ENCODE data around the gene ZDHHC11B. TPM values are rescaled to one million over a fixed set of nuclear protein-coding genes. Genes with fewer than 3 reads are reported as not detected.
A peak's percentile ranks its signal among the peaks of the same experiment; 100 is the strongest.
"Not testable (repeated sequence)": the region's sequence is repeated elsewhere in the genome, so short reads cannot be mapped to it uniquely, and the experiment has no call there.

ZDHHC11B gene
- total RNA-seq, 5 donors from 2014 or later (not counting 1 experiment from before 2014, with no cell fraction given): 2.1 to 20.6 (median 3.6) TPM

DNA sequence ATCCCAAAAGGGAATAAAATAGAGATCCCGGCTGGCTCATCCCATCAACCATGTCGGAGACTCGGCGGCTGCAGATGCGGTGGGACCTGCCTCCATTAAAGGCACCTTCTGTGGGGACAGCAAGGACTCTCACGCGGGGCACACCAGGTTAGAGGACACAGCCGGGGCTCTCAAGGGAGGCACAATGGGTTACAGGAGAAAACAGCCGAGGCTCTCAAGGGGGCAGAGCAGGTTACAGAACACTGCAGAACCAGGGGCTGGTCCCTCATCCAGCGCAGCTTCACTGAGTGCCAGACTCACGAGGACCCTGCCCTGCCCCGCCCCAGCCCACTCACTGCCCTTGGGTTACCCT is 98.4 kb downstream of the ZDHHC11B start:
- H3K9me3 ChIP-seq; H3K4me3 ChIP-seq (ENCODE audit: control insufficient read depth in 1 of 2, extremely low read depth in 1 of 2, low read length in 1 of 2); H3K4me3 Mint-ChIP-seq; H3K36me3 ChIP-seq (ENCODE audit: control insufficient read depth in 2 of 2, extremely low read depth in 1 of 2, insufficient read depth in 1 of 2, low read length in 1 of 2); H3K9me3 Mint-ChIP-seq; H3K36me3 Mint-ChIP-seq; H3K4me1 ChIP-seq (ENCODE audit: control insufficient read depth in 1 of 2, extremely low read depth in 1 of 2, insufficient read depth in 2 of 2, low read length in 2 of 2); POLR2A ChIA-PET; H3K27ac Mint-ChIP-seq; DNase-seq; H3K27me3 Mint-ChIP-seq; ATAC-seq (replicated peaks in 1 of 4); H3K4me1 Mint-ChIP-seq; H3K27ac ChIP-seq (ENCODE audit: low read length); CTCF ChIA-PET: not testable (repeated sequence)
- WGBS (ENCODE audit: insufficient coverage): no CpG with 5 or more reads among the region's 12 CpGs
- peaks cover 0 to 30% of the 10 kb centered on the region in 2 experiments for H3K27me3 ChIP-seq (replicated peaks in 1 of 2; ENCODE audit: control insufficient read depth in 2 of 2, extremely low read depth in 1 of 2, insufficient read depth in 2 of 2, low read length in 1 of 2)

- POLR2A ChIA-PET: no interaction called here
- CTCF ChIA-PET: no interaction called here
- Histone ChIP-seq H3K4me3 (ENCODE audit: control insufficient read depth in 1 of 2, extremely low read depth in 1 of 2, low read length in 1 of 2) (no peak overlapping the region), H3K4me1 (ENCODE audit: control insufficient read depth in 1 of 2, extremely low read depth in 1 of 2, insufficient read depth in 2 of 2, low read length in 2 of 2) (no peaks in the 10 kb centered on the region), H3K36me3 (ENCODE audit: control insufficient read depth in 2 of 2, extremely low read depth in 1 of 2, insufficient read depth in 1 of 2, low read length in 1 of 2) (no peaks in the 10 kb centered on the region), H3K27ac (ENCODE audit: low read length) (no peak overlapping the region), H3K9me3 (no peaks in the 10 kb centered on the region), H3K27me3 (replicated peaks in 1 of 2; ENCODE audit: control insufficient read depth in 2 of 2, extremely low read depth in 1 of 2, insufficient read depth in 2 of 2, low read length in 1 of 2) (peaks cover 0 to 30% of the 10 kb centered on the region in 2 experiments)
- H3K27ac Mint-ChIP-seq: no peak overlapping the region
- H3K9me3 Mint-ChIP-seq: no peaks in the 10 kb centered on the region
- peak in 1 of 4 experiments; percentile 13 for ATAC-seq (replicated peaks in 1 of 4)
- no peaks in the 10 kb centered on the region for H3K36me3 Mint-ChIP-seq
- peaks cover 0 to 6% of the 10 kb centered on the region in 2 donors for H3K27me3 Mint-ChIP-seq
- DNase-seq: peak in 1 of 35 experiments; percentile 4
- no peaks in the 10 kb centered on the region for H3K4me1 Mint-ChIP-seq
- no peak overlapping the region for H3K4me3 Mint-ChIP-seq
- 89% methylated on average over 12 of the region's 24 CpGs for WGBS (ENCODE audit: insufficient coverage)
Measured at GRCh38 chr5:685262-686171, 99.0 kb downstream of the ZDHHC11B start.

DNA sequence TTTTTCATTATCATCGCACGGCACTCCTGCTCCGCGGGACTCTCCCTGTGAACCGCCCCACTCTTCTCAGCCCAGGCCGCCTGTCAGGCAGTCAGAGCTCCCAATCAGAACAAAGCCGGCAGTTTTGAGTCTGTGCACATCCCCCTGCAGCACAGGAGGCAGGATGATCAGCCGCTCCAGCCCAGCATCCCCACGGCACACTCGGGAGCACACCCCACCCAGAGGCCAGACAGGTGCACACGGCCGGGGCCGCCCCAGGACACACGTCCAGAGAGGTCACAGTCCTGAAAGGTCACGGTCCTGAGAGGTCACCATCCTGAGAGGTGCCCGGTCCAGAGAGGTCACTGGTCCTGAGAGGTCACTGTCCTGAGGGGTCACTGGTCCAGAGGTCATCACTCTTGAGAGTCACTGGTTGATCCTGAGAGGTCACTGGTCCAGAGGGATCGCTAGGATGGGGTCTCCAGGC is 99.7 kb downstream of the ZDHHC11B start:
- Mint-ChIP-seq H3K9me3 (no peaks in the 10 kb centered on the region), H3K27ac (no peak overlapping the region), H3K4me1 (no peaks in the 10 kb centered on the region), H3K4me3 (no peak overlapping the region), H3K27me3 (peaks cover 0 to 6% of the 10 kb centered on the region in 2 donors), H3K36me3 (no peaks in the 10 kb centered on the region)
- Histone ChIP-seq H3K4me3 (ENCODE audit: control insufficient read depth in 1 of 2, extremely low read depth in 1 of 2, low read length in 1 of 2) (no peak overlapping the region), H3K36me3 (ENCODE audit: control insufficient read depth in 2 of 2, extremely low read depth in 1 of 2, insufficient read depth in 1 of 2, low read length in 1 of 2) (no peaks in the 10 kb centered on the region), H3K9me3 (no peaks in the 10 kb centered on the region), H3K4me1 (ENCODE audit: control insufficient read depth in 1 of 2, extremely low read depth in 1 of 2, insufficient read depth in 2 of 2, low read length in 2 of 2) (no peaks in the 10 kb centered on the region), H3K27me3 (replicated peaks in 1 of 2; ENCODE audit: control insufficient read depth in 2 of 2, extremely low read depth in 1 of 2, insufficient read depth in 2 of 2, low read length in 1 of 2) (peaks cover 0 to 30% of the 10 kb centered on the region in 2 experiments), H3K27ac (ENCODE audit: low read length) (no peak overlapping the region)
- POLR2A ChIA-PET: no interaction called here
- WGBS (ENCODE audit: insufficient coverage): 88% methylated on average over 16 of the region's 17 CpGs
- ATAC-seq (replicated peaks in 1 of 4) (no peak), DNase-seq (peak in 1 of 35 experiments; percentile 4)
- CTCF ChIA-PET: no interaction called here

GRCh38 chr5:683551-684481 is 100.7 kb downstream of the ZDHHC11B start:
- ATAC-seq (replicated peaks in 1 of 4): no peak
- Histone ChIP-seq H3K27ac (ENCODE audit: low read length) (no peak overlapping the region), H3K4me3 (ENCODE audit: control insufficient read depth in 1 of 2, extremely low read depth in 1 of 2, low read length in 1 of 2) (no peak overlapping the region), H3K9me3 (no peaks in the 10 kb centered on the region), H3K36me3 (ENCODE audit: control insufficient read depth in 2 of 2, extremely low read depth in 1 of 2, insufficient read depth in 1 of 2, low read length in 1 of 2) (no peaks in the 10 kb centered on the region), H3K27me3 (replicated peaks in 1 of 2; ENCODE audit: control insufficient read depth in 2 of 2, extremely low read depth in 1 of 2, insufficient read depth in 2 of 2, low read length in 1 of 2) (peaks cover 0 to 30% of the 10 kb centered on the region in 2 experiments), H3K4me1 (ENCODE audit: control insufficient read depth in 1 of 2, extremely low read depth in 1 of 2, insufficient read depth in 2 of 2, low read length in 2 of 2) (no peaks in the 10 kb centered on the region)
- Mint-ChIP-seq H3K4me1 (no peaks in the 10 kb centered on the region), H3K9me3 (no peaks in the 10 kb centered on the region), H3K27me3 (peaks cover 0 to 6% of the 10 kb centered on the region in 2 donors), H3K27ac (no peak overlapping the region), H3K36me3 (no peaks in the 10 kb centered on the region), H3K4me3 (no peak overlapping the region)
- WGBS (ENCODE audit: insufficient coverage): 81% methylated on average over 28 of the region's 30 CpGs
- POLR2A ChIA-PET: no interaction called here
- CTCF ChIA-PET: no interaction called here
- DNase-seq: peak in 1 of 35 experiments; percentile 4

DNA sequence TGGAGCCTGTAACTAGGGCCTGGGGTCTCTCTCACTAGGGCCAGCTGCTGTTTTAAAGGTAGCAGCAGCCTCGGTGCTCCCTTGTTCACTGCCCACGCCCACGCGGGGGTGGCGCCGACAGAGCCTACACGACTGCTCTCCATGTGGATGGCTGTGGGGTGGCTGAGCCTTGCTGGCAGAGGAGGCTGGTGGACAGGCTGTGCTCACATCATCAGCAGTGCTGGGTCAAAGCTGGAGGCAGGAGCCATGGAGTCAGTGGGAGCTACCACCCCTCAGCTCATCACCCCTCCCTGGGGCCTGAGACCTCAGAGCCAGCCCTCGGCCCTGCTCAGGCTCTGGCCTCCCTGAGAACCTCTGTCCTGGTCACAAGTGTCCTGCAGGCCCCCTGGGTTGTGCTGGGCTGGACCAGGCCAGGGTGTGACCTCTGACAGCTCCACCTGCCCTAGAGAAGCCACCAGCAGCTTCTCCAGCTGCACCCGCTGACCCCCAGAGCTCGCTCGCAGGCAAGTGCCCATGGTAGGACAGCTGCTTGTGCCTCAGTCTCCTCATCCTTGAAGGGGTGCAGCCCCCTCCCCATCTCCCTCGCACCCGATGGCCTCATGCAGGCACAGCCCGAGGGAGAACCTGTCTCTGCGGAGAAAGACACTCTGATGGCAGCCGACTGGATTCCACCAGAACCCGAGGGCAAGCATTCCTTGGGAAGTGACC is 101.7 kb downstream of the ZDHHC11B start:
- DNase-seq; H3K4me3 ChIP-seq (ENCODE audit: control insufficient read depth in 1 of 2, extremely low read depth in 1 of 2, low read length in 1 of 2); H3K27ac Mint-ChIP-seq; POLR2A ChIA-PET; H3K4me1 Mint-ChIP-seq; ATAC-seq (replicated peaks in 1 of 4); H3K27ac ChIP-seq (ENCODE audit: low read length); H3K4me3 Mint-ChIP-seq; H3K9me3 Mint-ChIP-seq; H3K9me3 ChIP-seq; CTCF ChIA-PET; H3K36me3 ChIP-seq (ENCODE audit: control insufficient read depth in 2 of 2, extremely low read depth in 1 of 2, insufficient read depth in 1 of 2, low read length in 1 of 2); H3K36me3 Mint-ChIP-seq; H3K4me1 ChIP-seq (ENCODE audit: control insufficient read depth in 1 of 2, extremely low read depth in 1 of 2, insufficient read depth in 2 of 2, low read length in 2 of 2); H3K27me3 Mint-ChIP-seq: not testable (repeated sequence)
- WGBS (ENCODE audit: insufficient coverage): 74% methylated on average over 13 of the region's 17 CpGs
- peaks cover 0 to 27% of the 10 kb centered on the region in 2 experiments for H3K27me3 ChIP-seq (replicated peaks in 1 of 2; ENCODE audit: control insufficient read depth in 2 of 2, extremely low read depth in 1 of 2, insufficient read depth in 2 of 2, low read length in 1 of 2)

DNA sequence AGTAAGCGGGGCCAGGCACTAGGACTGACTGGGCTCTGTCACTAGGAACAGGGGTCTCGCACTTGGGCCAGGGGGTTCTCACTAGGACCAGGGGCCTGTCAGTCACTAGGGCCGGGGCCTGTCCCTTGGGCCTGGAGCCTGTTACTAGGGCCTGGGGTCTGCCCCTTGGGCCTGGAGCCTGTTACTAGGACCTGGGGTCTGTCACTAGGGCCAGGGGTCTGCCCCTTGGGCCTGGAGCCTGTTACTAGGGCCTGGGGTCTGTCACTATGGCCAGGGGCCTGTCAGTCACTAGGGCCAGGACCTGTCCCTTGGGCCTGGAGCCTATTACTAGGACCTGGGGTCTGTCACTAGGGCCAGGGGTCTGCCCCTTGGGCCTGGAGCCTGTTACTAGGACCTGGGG is 102.3 kb downstream of the ZDHHC11B start:
- ATAC-seq (replicated peaks in 1 of 4); H3K4me1 Mint-ChIP-seq: not testable (repeated sequence)
- 80% methylated on average over 2 of the region's 3 CpGs for WGBS (ENCODE audit: insufficient coverage)

More for the DNA sequence above, 102.3 kb downstream of the ZDHHC11B start:
- POLR2A ChIA-PET; CTCF ChIA-PET; H3K9me3 ChIP-seq; H3K9me3 Mint-ChIP-seq; H3K4me3 Mint-ChIP-seq; H3K27ac ChIP-seq (ENCODE audit: low read length); H3K27me3 Mint-ChIP-seq; H3K27ac Mint-ChIP-seq; H3K36me3 Mint-ChIP-seq; H3K4me3 ChIP-seq (ENCODE audit: control insufficient read depth in 1 of 2, extremely low read depth in 1 of 2, low read length in 1 of 2); H3K4me1 ChIP-seq (ENCODE audit: control insufficient read depth in 1 of 2, extremely low read depth in 1 of 2, insufficient read depth in 2 of 2, low read length in 2 of 2); DNase-seq; H3K36me3 ChIP-seq (ENCODE audit: control insufficient read depth in 2 of 2, extremely low read depth in 1 of 2, insufficient read depth in 1 of 2, low read length in 1 of 2): not testable (repeated sequence)
- peaks cover 0 to 30% of the 10 kb centered on the region in 2 experiments for H3K27me3 ChIP-seq (replicated peaks in 1 of 2; ENCODE audit: control insufficient read depth in 2 of 2, extremely low read depth in 1 of 2, insufficient read depth in 2 of 2, low read length in 1 of 2)
